ENCODE results near the gene AGO3.

The AGO3 gene

DNA sequence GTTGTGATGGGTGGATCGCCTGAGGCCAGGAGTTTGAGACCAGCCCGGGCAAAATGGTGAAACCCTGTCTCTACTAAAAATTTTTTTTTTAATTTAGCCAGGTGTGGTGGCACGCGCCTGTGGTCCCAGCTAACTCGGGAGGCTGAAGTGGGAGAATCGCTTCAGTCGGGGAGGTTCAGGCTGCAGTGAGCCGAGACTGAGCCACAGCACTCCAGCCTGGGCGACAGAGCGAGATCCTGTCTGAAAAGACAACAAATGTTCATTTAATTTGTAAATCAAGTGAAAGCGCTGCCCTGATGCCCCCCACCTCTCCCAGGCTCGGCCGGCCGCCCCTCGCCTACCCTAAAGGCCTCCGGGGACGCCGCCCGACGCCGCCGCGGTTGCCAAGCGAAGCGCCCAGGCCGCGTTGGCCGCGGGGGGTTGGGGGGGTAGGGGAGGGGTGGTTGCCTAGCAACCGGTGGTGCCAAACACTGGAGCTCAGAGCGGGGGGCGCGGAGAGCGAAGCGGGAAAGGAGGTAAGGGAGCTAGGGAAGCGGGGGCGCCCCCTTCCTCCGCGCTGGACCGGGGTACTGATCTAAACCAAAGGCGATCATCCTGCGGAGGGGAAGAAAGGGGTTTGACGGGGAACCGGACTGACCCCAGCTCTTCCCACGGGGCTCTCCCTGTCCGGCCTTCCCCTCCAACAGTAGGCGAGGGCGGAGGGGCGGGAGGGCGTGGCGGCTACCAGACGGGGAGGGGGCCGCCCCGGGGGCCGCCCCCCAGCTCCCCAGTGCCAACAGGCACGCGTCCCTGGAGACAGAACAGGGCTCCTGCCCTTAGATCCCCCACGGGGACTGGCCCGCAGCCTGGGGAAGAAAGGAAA is 153.0 kb downstream of the AGO3 start, which contains the start of gene TEKT2:
Gene TEKT2 (plus strand): TSS at position 460 of the 862 bp plus-strand sequence. CDS start 828 bp downstream, outside the sequence.
- DNase-seq: peak; percentile 78
- Histone ChIP-seq H3K9me3 (no peaks in the 10 kb centered on the region), H3K4me3 (ENCODE audit: low read depth, low read length) (peak within 1 kb of the TSS; percentile 56), H3K36me3 (no peaks in the 10 kb centered on the region; the same call in 1 of the 2 replicates), H3K27me3 (no peaks in the 10 kb centered on the region), H3K4me1 (no peaks in the 10 kb centered on the region)
- TF ChIP-seq, protein P1, sequence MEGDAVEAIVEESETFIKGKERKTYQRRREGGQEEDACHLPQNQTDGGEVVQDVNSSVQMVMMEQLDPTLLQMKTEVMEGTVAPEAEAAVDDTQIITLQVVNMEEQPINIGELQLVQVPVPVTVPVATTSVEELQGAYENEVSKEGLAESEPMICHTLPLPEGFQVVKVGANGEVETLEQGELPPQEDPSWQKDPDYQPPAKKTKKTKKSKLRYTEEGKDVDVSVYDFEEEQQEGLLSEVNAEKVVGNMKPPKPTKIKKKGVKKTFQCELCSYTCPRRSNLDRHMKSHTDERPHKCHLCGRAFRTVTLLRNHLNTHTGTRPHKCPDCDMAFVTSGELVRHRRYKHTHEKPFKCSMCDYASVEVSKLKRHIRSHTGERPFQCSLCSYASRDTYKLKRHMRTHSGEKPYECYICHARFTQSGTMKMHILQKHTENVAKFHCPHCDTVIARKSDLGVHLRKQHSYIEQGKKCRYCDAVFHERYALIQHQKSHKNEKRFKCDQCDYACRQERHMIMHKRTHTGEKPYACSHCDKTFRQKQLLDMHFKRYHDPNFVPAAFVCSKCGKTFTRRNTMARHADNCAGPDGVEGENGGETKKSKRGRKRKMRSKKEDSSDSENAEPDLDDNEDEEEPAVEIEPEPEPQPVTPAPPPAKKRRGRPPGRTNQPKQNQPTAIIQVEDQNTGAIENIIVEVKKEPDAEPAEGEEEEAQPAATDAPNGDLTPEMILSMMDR (IDR thresholded peaks at IDR 0.05; ENCODE audit: low read depth, low read length): no peak

DNA sequence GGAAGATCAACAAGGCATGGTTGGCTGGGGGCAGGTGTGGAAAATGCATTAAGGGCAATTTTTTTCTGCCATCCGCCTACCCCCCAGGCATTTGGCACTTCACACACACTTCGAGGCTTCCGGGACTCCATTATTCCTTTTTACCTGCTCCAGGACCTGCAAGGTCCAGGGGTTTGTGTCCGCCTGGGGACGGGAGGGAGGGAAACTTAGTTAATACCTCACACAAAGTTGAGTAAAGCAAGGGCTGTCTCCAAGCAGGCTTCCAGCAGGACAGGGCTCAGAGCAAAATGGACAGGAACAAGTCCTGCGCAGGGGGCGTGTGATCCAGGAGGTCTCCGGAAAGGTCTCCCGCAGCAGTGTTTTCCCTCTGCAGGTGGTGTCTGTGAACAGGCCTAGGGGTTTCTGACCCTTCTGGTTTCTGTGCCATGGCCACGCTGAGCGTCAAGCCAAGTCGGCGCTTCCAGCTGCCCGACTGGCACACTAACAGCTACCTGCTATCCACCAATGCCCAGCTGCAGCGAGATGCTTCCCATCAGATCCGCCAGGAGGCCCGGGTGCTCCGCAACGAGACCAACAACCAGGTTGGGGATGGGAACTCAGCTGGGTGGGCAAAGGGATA is 153.7 kb downstream of the AGO3 start:
- Histone ChIP-seq H3K27me3 (no peaks in the 10 kb centered on the region), H3K36me3 (no peaks in the 10 kb centered on the region; the same call in 1 of the 2 replicates), H3K9me3 (no peaks in the 10 kb centered on the region), H3K4me1 (no peaks in the 10 kb centered on the region), H3K4me3 (ENCODE audit: low read depth, low read length) (peak overlapping the region; percentile 56)
- DNase-seq: no peak
- TF ChIP-seq, protein P1 (IDR thresholded peaks at IDR 0.05; ENCODE audit: low read depth, low read length): no peak

DNA sequence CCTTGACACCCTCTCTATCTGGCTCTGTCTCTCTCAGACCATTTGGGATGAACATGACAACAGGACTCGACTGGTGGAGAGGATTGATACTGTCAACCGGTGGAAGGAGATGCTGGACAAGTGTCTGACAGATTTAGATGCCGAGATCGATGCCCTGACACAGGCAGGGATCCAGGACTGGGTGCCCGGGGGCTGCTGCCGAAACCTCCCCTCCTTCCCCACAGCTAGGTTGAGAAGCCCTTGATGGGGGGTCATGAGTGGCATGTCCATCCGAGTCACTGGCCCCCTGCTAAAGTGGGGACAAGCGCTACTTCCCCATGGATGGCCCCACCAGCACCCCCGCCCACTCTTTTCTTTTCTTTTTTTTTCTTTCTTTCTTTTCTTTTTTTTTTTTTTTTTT is 154.2 kb downstream of the AGO3 start:
- H3K4me3 ChIP-seq (ENCODE audit: low read depth, low read length): no peak overlapping the region
- H3K36me3 ChIP-seq: no peaks in the 10 kb centered on the region; the same call in 1 of the 2 replicates
- no peaks in the 10 kb centered on the region for H3K4me1 ChIP-seq
- TF ChIP-seq, protein P1 (IDR thresholded peaks at IDR 0.05; ENCODE audit: low read depth, low read length): no peak
- no peaks in the 10 kb centered on the region for H3K27me3 ChIP-seq
- DNase-seq: no peak
- no peaks in the 10 kb centered on the region for H3K9me3 ChIP-seq

DNA sequence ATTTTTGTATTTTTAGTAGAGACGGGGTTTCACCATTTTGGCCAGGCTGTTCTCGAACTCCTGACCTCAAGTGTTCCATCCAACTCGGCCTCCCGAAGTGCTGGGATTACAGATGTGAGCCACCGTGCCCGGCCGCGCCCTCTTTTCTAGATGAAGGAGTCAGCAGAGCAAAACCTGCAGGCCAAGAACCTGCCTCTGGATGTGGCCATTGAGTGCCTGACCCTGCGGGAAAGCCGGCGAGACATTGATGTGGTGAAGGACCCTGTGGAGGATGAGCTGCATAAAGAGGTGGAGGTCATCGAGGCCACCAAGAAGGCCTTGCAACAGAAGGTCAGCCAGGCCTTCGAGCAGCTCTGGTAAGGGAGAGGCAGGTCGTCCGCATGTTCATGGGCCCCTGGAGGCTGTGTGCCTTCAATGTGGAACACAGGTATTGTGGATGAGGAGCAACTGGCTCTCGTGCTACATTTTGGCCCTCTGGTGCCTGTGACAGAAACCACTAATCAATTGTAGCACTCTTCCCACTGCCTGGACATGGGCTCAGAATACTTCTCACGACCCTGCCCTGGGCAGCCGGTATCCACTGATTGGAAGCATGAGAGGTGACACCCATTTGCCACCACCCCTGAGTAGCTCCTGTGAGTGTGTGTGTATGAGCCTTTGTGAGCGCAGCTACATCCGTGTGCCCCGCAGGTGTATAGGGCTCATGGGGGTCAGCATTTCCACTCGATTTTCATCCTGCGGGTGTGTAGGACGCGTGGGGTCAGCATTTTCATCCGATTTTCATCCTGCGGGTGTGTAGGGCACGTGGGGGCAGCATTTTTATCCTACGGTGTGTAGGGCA is 155.0 kb downstream of the AGO3 start:
- Histone ChIP-seq H3K9me3 (no peaks in the 10 kb centered on the region), H3K36me3 (no peaks in the 10 kb centered on the region; the same call in 1 of the 2 replicates), H3K27me3 (no peaks in the 10 kb centered on the region), H3K4me1 (no peaks in the 10 kb centered on the region), H3K4me3 (ENCODE audit: low read depth, low read length) (no peak overlapping the region)
- no peak for DNase-seq
- TF ChIP-seq, protein P1 (IDR thresholded peaks at IDR 0.05; ENCODE audit: low read depth, low read length): no peak

DNA sequence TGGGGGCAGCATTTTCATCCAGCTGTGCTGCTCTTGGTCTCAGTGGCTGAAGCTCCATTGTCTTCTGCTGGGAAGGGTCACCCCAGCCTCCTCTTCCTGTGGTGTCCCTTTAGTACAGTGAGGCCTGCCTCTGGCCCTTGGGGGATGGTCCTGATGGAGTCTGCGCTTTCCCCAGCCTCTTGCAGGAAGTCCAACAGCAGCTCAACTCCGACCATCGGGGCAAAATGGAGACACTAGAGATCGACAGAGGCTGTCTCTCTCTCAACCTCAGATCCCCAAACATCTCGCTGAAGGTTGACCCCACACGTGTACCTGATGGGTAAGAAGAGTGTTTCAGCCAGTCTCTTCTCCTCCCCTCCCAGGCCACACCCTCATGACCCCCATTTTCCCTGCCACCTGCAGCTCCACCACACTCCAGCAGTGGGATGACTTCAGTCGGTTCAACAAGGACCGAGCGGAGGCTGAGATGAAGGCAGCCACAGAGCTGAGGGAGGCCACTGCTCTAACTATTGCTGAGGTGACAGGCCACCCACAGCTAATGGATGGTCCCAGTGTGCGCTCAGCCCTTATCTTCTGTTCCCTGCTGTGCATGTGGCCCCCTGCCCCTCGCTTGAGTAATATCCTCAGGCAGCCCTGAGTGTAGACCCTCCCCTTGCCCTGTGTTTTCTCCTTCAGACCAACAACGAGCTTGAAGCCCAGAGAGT is 155.8 kb downstream of the AGO3 start:
- Histone ChIP-seq H3K27me3 (no peaks in the 10 kb centered on the region), H3K4me3 (ENCODE audit: low read depth, low read length) (no peak overlapping the region), H3K9me3 (no peaks in the 10 kb centered on the region), H3K36me3 (no peaks in the 10 kb centered on the region; the same call in 1 of the 2 replicates), H3K4me1 (no peaks in the 10 kb centered on the region)
- no peak for DNase-seq
- TF ChIP-seq, protein P1 (IDR thresholded peaks at IDR 0.05; ENCODE audit: low read depth, low read length): no peak
